Stimulated activated CD8-positive, alpha-beta memory T cell treated with anti-CD3 and anti-CD28 coated beads, Interleukin-7, amount 100 ng/mL, for 24 hours (primary cell): ENCODE measurements around the gene ULK4.
A peak's percentile ranks its signal among the peaks of the same experiment; 100 is the strongest.
"Not testable (repeated sequence)": the region's sequence is repeated elsewhere in the genome, so short reads cannot be mapped to it uniquely, and the experiment has no call there.

Experiments used
- DNase-seq: peaks from one replicate; pipeline ENCODE4 v3.0.0-alpha.2; 2020; ENCODE audit warnings: low read depth

The ULK4 gene

GRCh38 chr3:41960826-41961750 lies 815 bp downstream of the ULK4 start:
- peak; percentile 4 for DNase-seq

- no peak for DNase-seq
These were observed 5.3 kb downstream of the ULK4 start for GRCh38 chr3:41956574-41956973.

DNA sequence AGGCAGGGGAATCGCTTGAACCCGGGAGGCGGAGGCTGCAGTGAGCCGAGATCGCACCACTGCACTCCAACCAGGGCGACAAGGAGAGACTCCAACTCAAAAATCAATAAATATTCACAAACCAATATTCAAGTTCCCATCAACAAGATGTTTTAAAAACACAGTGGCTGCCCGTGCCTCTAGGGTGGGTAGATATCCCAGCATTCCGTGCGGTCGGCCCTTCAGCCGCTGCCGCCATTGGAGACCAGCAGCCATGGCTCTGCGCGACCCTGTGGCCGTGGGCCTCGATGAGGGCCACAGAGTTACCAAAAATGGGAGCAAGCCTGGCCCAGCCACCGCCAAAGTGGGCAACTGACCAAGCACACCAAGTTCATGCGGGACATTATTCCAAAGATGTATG lies 6.7 kb downstream of the ULK4 start:
- DNase-seq = no peak

- DNase-seq = no peak
These were observed 18.5 kb downstream of the ULK4 start for GRCh38 chr3:41943311-41943843.

GRCh38 chr3:41940393-41940792 lies 21.5 kb downstream of the ULK4 start:
- DNase-seq = no peak

- no peak for DNase-seq
These were observed 25.5 kb downstream of the ULK4 start for GRCh38 chr3:41936384-41936783.

GRCh38 chr3:41933154-41933676 lies 28.7 kb downstream of the ULK4 start:
- DNase-seq = no peak

- no peak for DNase-seq
These were observed 29.4 kb downstream of the ULK4 start for GRCh38 chr3:41932464-41932863.

DNA sequence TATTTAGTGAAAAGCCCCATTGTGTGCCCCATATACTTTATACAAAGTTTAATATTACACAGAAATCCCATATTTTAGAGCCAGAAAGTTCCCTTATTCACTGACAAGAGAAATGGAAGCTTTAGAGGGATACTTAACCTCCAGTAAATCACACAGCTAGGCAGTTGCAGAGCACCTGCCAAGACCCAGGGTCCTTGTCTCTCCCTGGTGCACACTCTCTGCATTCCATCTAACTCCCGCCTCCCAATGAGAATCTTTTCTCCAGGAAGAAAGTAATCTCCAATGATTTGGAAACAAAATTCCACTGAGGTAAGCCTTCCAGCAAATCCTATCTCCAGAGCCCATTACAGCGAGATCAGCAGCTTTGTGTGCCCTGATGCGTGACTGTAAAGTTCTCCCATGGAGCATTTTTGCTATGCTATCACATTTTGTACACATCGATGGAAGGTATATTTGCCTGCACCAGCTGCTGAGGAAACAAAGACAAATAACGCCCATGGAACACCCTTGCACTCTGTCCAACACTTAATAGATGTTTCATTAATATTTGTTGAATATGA lies 41.4 kb downstream of the ULK4 start:
- DNase-seq = no peak

GRCh38 chr3:41915353-41915752 lies 46.5 kb downstream of the ULK4 start:
- no peak for DNase-seq

GRCh38 chr3:41912280-41912679 lies 49.6 kb downstream of the ULK4 start:
- no peak for DNase-seq

DNA sequence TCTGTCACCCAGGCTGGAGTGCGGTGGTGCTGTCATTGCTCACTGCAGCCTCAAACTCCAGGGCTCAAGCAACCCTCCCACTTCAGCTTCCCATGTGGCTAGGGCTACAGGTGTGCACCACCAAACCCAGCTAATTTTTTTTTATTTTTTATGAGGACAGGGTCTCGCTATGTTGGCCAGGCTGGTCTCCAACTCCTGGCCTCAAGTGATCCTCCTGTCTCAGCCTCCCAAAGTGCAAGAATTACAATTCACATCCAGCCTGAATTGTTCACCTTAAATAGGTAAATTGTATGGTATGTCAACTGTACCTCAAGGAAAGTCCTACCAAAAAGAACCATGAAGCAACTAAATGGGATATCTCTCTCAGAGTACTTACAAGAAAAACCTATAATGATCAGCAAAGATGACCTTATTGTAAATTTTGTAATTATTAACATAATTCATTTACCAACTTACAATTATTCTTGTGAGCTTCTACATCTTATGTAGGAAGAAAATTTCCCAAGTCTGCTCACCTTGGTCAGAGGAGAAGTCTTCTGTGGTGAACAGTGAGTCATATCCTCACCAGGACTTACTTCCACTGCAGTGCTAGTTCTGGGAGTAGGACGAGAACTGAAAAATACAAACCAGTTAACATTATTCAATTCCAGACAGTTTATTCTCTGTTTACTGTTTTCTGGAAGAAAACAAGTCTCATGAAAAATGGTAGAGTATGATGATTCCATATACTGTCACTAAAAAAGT lies 54.4 kb downstream of the ULK4 start:
- DNase-seq = no peak

GRCh38 chr3:41900265-41900664 lies 61.6 kb downstream of the ULK4 start:
- DNase-seq = no peak

DNA sequence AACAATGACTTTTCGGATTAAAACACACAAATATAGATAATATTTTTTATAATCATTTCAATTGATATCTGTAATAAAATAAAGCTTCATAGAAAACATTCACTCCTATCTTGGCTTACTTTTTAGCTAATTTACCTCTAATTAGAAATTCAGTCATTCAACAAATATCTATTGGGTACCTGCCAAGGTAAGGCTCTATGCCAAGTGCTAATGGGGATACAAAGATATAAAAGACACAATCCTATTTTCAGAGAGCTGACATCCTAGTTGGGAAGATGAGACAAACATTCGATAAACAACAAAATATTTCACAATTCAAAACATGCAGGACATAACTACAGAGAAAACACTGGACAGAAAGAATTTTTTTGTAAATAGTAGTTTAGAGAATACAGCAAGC lies 63.3 kb downstream of the ULK4 start:
- DNase-seq = no peak

DNA sequence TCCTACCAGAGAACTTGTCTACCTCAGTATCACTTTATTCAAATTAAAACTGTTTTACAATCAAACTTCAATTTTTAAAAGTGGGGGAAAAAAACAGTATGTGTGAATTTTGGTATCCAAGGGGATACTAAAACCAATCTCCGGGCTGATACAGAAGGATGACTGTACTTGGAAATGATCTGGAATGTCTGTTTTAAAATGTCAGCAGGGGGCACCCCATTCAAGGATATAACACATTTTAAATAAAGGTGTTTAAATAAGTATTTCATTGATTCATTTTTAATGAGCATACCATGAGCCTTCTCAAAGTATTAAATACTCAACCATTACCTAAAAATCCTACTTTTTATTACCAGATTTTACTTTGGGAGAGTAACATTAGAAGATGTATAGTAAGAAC lies 67.9 kb downstream of the ULK4 start:
- no peak for DNase-seq

DNA sequence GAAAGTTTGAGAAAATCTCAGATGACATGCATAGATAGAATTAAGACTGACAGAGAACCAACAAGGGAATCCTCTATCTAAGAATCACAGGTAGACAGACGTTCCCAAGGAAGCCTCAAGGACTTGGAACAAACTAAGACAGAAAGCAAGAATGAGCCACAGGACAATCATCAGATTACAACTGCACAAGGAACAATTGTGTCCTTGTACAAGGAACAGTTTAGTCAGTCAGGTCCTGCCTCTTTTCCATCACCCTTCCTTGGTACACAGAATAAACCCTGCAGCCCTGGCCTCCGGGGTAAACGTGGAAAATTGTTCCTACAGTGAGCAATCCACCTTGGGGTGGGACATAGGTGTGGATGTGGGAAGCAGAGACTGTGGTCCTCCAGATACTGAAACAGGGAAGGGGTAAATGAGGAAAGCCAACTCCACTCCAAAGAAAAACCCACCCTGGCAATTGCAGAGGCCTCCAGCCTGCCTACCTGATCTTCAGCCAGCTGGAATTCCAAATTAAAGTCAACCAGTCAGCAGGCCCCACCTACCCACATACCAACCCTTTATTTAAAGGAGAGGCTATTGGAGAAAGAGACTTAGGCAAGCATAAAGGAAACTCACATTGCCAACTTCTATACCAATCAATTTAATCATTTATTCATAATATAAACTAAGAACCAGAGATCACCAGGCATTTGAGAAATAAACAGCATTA lies 73.4 kb downstream of the ULK4 start:
- DNase-seq = no peak

- no peak for DNase-seq
These were observed 78.9 kb downstream of the ULK4 start for GRCh38 chr3:41882956-41883355.

GRCh38 chr3:41881233-41881821 lies 80.6 kb downstream of the ULK4 start:
- no peak for DNase-seq

DNA sequence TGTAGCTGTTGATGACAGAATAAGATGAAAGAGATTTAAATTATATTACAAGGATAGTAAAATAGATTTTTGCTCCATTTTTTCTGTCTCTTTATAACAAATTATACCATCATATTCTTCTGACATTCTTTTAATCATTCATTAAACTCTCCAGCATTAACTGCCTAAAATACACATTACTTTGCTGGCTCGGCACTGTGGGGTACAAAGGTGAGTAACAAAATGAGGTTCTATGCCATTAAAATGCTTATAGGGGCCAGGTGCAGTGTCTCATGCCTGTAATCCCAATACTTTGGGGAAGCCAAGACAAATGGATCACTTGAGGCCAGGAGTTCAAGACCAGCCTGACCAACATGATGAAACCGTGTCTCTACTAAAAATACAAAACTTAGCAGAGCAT lies 81.5 kb downstream of the ULK4 start:
- DNase-seq = no peak

DNA sequence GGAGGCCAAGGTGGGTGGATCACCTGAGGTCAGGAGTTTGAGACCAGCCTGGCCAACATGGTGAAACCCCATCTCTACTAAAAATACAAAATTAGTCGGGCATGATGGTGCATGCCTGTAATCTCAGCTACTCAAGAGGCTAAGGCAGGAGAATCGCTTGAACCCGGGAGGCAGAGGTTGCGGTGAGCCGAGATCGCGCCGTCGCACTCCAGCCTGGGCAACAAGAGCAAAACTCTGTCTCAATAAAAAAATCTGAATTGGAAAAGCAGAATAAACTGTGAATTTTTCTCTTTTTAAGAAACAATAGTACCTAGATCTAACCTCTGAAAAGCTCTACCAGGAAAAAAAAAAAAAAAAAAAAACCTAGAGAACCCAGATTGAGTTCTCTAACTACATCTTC lies 84.2 kb downstream of the ULK4 start:
- DNase-seq = not testable (repeated sequence)

- DNase-seq = no peak
These were observed 87.9 kb downstream of the ULK4 start for GRCh38 chr3:41874022-41874421.
